H9 (cell line): ENCODE data around the gene ACAP2. TPM values are rescaled to one million over a fixed set of nuclear protein-coding genes. Genes with fewer than 3 reads are reported as not detected.
A peak's percentile ranks its signal among the peaks of the same experiment; 100 is the strongest.

Experiments
- DNase-seq: peaks from one replicate; pipeline ENCODE4 v3.0.0-alpha.2; 2017
- H2AFZ ChIP-seq: one replicate; pipeline ENCODE4 v1.6.1; 2013; ENCODE audit warnings: mild to moderate bottlenecking, low read length, control low read depth, moderate library complexity
- H2AK5ac ChIP-seq: 2 replicates; pipeline ENCODE4 v1.6.1; 2013; ENCODE audit warnings: low read length, control low read depth, mixed read lengths; ENCODE audit not compliant: insufficient read length
- H2BK120ac ChIP-seq: one replicate; pipeline ENCODE4 v1.6.1; 2013; ENCODE audit warnings: low read depth, mild to moderate bottlenecking, low read length, control low read depth, inconsistent platforms; ENCODE audit not compliant: poor library complexity, severe bottlenecking
- H2BK12ac ChIP-seq: 2 replicates; pipeline ENCODE4 v1.6.1; 2013; ENCODE audit warnings: low read length, control low read depth, mixed read lengths, low read depth; ENCODE audit not compliant: insufficient read length
- H2BK15ac ChIP-seq: 2 replicates; pipeline ENCODE4 v1.6.1; 2013; ENCODE audit warnings: low read depth, low read length, control low read depth
- H2BK20ac ChIP-seq: one replicate; pipeline ENCODE4 v1.6.1; 2013; ENCODE audit warnings: low read depth, mild to moderate bottlenecking, low read length, control low read depth, inconsistent platforms; ENCODE audit not compliant: poor library complexity, severe bottlenecking
- H2BK5ac ChIP-seq: 2 replicates; pipeline ENCODE4 v1.6.1; 2013; ENCODE audit warnings: low read length, control low read depth, mixed read lengths; ENCODE audit not compliant: insufficient read length
- H3K14ac ChIP-seq: 2 replicates; pipeline ENCODE4 v1.6.1; 2013; ENCODE audit warnings: low read length, control low read depth; ENCODE audit not compliant: insufficient read depth
- H3K18ac ChIP-seq: 2 replicates; pipeline ENCODE4 v1.6.1; 2013; ENCODE audit warnings: low read depth, mild to moderate bottlenecking, mixed read lengths, low read length, control low read depth; ENCODE audit not compliant: insufficient read length
- H3K23ac ChIP-seq: 2 replicates; pipeline ENCODE4 v1.6.1; 2013; ENCODE audit warnings: low read length, control low read depth, mixed read lengths, low read depth; ENCODE audit not compliant: insufficient read length
- H3K23me2 ChIP-seq: 2 replicates; pipeline ENCODE4 v1.6.1; 2013; ENCODE audit warnings: low read depth, mild to moderate bottlenecking, mixed read lengths, low read length, control low read depth; ENCODE audit not compliant: insufficient read length, poor library complexity, severe bottlenecking
- H3K27ac ChIP-seq: 2 replicates; pipeline ENCODE4 v1.5.1; 2013; ENCODE audit warnings: low read length, control low read depth, mixed read lengths, low read depth; ENCODE audit not compliant: insufficient read length
- H3K27me3 ChIP-seq: 2 replicates; pipeline ENCODE4 v1.6.1; 2013; ENCODE audit warnings: low read length, control low read depth, inconsistent platforms; ENCODE audit not compliant: insufficient read depth
- H3K4ac ChIP-seq: 2 replicates; pipeline ENCODE4 v1.6.1; 2013; ENCODE audit warnings: low read depth, mild to moderate bottlenecking, control low read depth, inconsistent platforms, low read length, moderate library complexity
- H3K4me1 ChIP-seq: 2 replicates; pipeline ENCODE4 v1.6.1; 2013; ENCODE audit warnings: low read length, control low read depth, inconsistent platforms; ENCODE audit not compliant: insufficient read depth
- H3K4me2 ChIP-seq: 2 replicates; pipeline ENCODE4 v1.6.1; 2013; ENCODE audit warnings: low read length, control low read depth, mixed read lengths; ENCODE audit not compliant: insufficient read length, insufficient read depth
- H3K56ac ChIP-seq: 2 replicates; pipeline ENCODE4 v1.6.1; 2013; ENCODE audit warnings: low read depth, mild to moderate bottlenecking, mixed read lengths, low read length, control low read depth; ENCODE audit not compliant: insufficient read length
- H3K79me1 ChIP-seq: 2 replicates; pipeline ENCODE4 v1.6.1; 2013; ENCODE audit warnings: low read depth, mild to moderate bottlenecking, moderate library complexity, low read length, control low read depth, inconsistent platforms; ENCODE audit not compliant: insufficient read depth, poor library complexity, severe bottlenecking
- H3K79me2 ChIP-seq: 2 replicates; pipeline ENCODE4 v1.6.1; 2013; ENCODE audit warnings: low read length, control low read depth, inconsistent platforms; ENCODE audit not compliant: insufficient read depth
- H3K9ac ChIP-seq: 2 replicates; pipeline ENCODE4 v1.6.1; 2013; ENCODE audit warnings: low read length, control low read depth, mixed read lengths; ENCODE audit not compliant: insufficient read length; ENCODE audit errors: extremely low read depth
- H3K9me3 ChIP-seq: one replicate; pipeline ENCODE4 v1.6.1; 2013; ENCODE audit warnings: low read depth, low read length, inconsistent platforms; ENCODE audit not compliant: control insufficient read depth
- H3T11ph ChIP-seq: one replicate; pipeline ENCODE4 v1.6.1; 2013; ENCODE audit warnings: mild to moderate bottlenecking, low read length, control low read depth, inconsistent platforms
- H4K20me1 ChIP-seq: one replicate; pipeline ENCODE4 v1.6.1; 2013; ENCODE audit not compliant: control insufficient read depth, insufficient read length, insufficient read depth
- H4K5ac ChIP-seq: 2 replicates; pipeline ENCODE4 v1.6.1; 2013; ENCODE audit warnings: low read depth, mild to moderate bottlenecking, mixed read lengths, low read length, control low read depth; ENCODE audit not compliant: insufficient read length
- H4K8ac ChIP-seq: replicated peaks from 2 replicates; pipeline ENCODE4 v1.6.1; 2013; ENCODE audit warnings: low read length, control low read depth, mixed read lengths, low read depth; ENCODE audit not compliant: insufficient read length
- H4K91ac ChIP-seq: 2 replicates; pipeline ENCODE4 v1.6.1; 2013; ENCODE audit warnings: low read depth, mild to moderate bottlenecking, moderate library complexity, mixed read lengths, low read length, control low read depth; ENCODE audit not compliant: insufficient read length
- H3K27ac Mint-ChIP-seq, 3 experiments: 2 replicates in 2 of 3; 3 replicates in 1 of 3; pipeline ENCODE4 v1.8.0; 2020 to 2021; ENCODE audit warnings: mixed read lengths in 3 of 3, mild to moderate bottlenecking in 1 of 3, moderate library complexity in 1 of 3
- H3K27me3 Mint-ChIP-seq: 2 replicates; pipeline ENCODE4 v1.8.0; 2021; ENCODE audit warnings: low read depth, mild to moderate bottlenecking, moderate library complexity, mixed read lengths
- H3K36me3 Mint-ChIP-seq, 3 experiments: 2 replicates in 2 of 3; 3 replicates in 1 of 3; pipeline ENCODE4 v1.8.0; 2020 to 2021; ENCODE audit warnings: low read depth in 3 of 3, mixed read lengths in 3 of 3; ENCODE audit not compliant: insufficient read depth in 1 of 3
- H3K4me1 Mint-ChIP-seq, 2 experiments: 2 replicates each; pipeline ENCODE4 v1.8.0; 2020; ENCODE audit warnings: mixed read lengths in 2 of 2
- H3K4me3 Mint-ChIP-seq, 2 experiments: 2 replicates in 1 of 2; 3 replicates in 1 of 2; pipeline ENCODE4 v1.8.0; 2020 to 2021; ENCODE audit warnings: mild to moderate bottlenecking in 2 of 2, mixed read lengths in 2 of 2, moderate library complexity in 1 of 2
- H3K9me3 Mint-ChIP-seq, 2 experiments: 2 replicates in 1 of 2; 3 replicates in 1 of 2; pipeline ENCODE4 v1.8.0; 2020; ENCODE audit warnings: mild to moderate bottlenecking in 2 of 2, mixed read lengths in 2 of 2, moderate library complexity in 1 of 2
- WGBS: extraction: QIAGEN DNeasy Blood & Tissue Kit; methylation state at CpG from one replicate; pipeline ENCODE4 v1.1.7; 2013; ENCODE audit warnings: missing lambda C conversion rate, low lambda C conversion rate, mixed read lengths; ENCODE audit not compliant: insufficient read length; ENCODE audit errors: extremely low coverage; 5-methylcytosine and 5-hydroxymethylcytosine counted together
- total RNA-seq: library from RNA; stranded (reverse); gene quantifications from 2 replicates; pipeline ENCODE4 v1.2.1, GENCODE V29; 2021
- TF ChIP-seq, protein P1 (sequence below): fragments of 200-600 bp; sonication (generic); conservative IDR thresholded peaks from 3 replicates; pipeline ENCODE4 v1.8.0; 2021; ENCODE audit warnings: antibody characterized with exemption, mild to moderate bottlenecking

The ACAP2 gene
- total RNA-seq, 1 experiment from 2014 or later, result 30.8 TPM

DNA sequence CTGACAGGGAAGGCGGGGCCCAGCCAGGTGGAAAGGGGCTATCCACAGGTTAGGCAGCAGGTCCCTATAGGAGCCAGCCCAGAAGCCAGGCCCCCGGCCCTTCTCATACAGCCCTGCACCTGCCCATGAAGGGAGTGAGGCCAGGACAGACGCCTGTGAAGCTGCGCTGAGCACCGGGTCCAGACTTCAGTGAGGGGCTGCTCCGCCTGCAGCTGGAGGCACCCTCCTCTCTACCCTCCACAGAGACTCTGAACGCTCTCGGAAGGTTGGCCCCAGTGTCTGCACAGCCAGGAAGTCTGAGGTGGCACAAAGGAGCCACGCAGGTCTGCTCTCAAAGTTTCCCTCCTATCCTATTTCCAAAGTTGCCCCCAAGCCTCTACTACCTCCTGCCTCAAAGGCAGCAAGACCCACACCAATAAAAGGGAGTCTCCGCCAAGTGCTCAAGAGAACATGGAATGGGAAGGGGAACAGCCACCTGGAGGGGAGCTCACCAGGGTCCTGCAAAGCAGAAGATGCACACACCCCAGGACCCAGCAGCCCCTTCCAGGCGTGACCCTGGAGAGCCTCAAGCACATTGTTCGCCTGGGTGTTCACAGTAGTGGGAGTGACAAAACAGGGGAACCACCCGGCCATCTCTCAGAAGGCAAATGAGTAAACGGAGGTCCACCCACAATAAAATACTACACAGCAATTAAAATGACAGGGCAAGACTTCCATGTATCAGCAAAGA, 191.3 kb downstream of the ACAP2 start:
- Histone ChIP-seq H3K9ac (no peak overlapping the region), H2BK5ac (no peak overlapping the region), H4K8ac (no peak overlapping the region), H2AK5ac (no peak overlapping the region), H2BK120ac (no peak overlapping the region), H4K91ac (no peak overlapping the region), H3K9me3 (no peaks in the 10 kb centered on the region), H2BK20ac (no peak overlapping the region), H3T11ph (no peak overlapping the region), H3K27me3 (no peaks in the 10 kb centered on the region), H2BK12ac (no peak overlapping the region), H4K5ac (no peak overlapping the region), H3K56ac (no peak overlapping the region), H4K20me1 (peaks cover 2% of the 10 kb centered on the region), H3K79me1 (no peaks in the 10 kb centered on the region), H3K4ac (no peak overlapping the region), H3K18ac (no peak overlapping the region), H3K23me2 (no peaks in the 10 kb centered on the region), H2BK15ac (no peak overlapping the region), H3K27ac (no peak overlapping the region), H3K4me2 (no peak overlapping the region), H3K23ac (no peak overlapping the region), H3K4me1 (no peaks in the 10 kb centered on the region), H2AFZ (no peak overlapping the region), H3K14ac (0 out of 2 replicates have a peak overlapping the region, but pooled peaks have one; percentile 18), H3K79me2 (peaks cover 8% of the 10 kb centered on the region; the same call in 1 of the 2 replicates)
- peaks cover 47 to 52% of the 10 kb centered on the region in 2 experiments for H3K4me1 Mint-ChIP-seq
- DNase-seq, result no peak
- 0 out of 5 replicates have a peak, but pooled peaks cover 0 to 3% of the 10 kb centered on the region in 2 experiments for H3K9me3 Mint-ChIP-seq
- TF ChIP-seq, protein P1, sequence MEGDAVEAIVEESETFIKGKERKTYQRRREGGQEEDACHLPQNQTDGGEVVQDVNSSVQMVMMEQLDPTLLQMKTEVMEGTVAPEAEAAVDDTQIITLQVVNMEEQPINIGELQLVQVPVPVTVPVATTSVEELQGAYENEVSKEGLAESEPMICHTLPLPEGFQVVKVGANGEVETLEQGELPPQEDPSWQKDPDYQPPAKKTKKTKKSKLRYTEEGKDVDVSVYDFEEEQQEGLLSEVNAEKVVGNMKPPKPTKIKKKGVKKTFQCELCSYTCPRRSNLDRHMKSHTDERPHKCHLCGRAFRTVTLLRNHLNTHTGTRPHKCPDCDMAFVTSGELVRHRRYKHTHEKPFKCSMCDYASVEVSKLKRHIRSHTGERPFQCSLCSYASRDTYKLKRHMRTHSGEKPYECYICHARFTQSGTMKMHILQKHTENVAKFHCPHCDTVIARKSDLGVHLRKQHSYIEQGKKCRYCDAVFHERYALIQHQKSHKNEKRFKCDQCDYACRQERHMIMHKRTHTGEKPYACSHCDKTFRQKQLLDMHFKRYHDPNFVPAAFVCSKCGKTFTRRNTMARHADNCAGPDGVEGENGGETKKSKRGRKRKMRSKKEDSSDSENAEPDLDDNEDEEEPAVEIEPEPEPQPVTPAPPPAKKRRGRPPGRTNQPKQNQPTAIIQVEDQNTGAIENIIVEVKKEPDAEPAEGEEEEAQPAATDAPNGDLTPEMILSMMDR, result no peak
- no peak overlapping the region; a peak in 1 of 5 replicates for H3K4me3 Mint-ChIP-seq
- peaks cover 0 to 21% (median 14%) of the 10 kb centered on the region in 3 experiments; a peak in 5 of 7 replicates for H3K36me3 Mint-ChIP-seq
- peak overlapping the region in 1 of 3 experiments; percentile 82; a peak in 1 of 7 replicates for H3K27ac Mint-ChIP-seq
- WGBS, result no CpG with 5 or more reads among the region's 14 CpGs
- no peaks in the 10 kb centered on the region; the same call in none of the 2 replicates for H3K27me3 Mint-ChIP-seq
